ENCODE measurements around the gene CDK14.

GRCh38 chr7:90900628-90901356, 304.7 kb downstream of the CDK14 start:
- TF ChIP-seq CTCF (IDR thresholded peaks at IDR 0.05) (no peak), EP300 (IDR thresholded peaks at IDR 0.05) (no peak), POLR2A (IDR thresholded peaks at IDR 0.05) (no peak)

All from ovary (tissue), 3 donors.